ENCODE results near the gene NDFIP1. TPM values are rescaled to one million over a fixed set of nuclear protein-coding genes. Genes with fewer than 3 reads are reported as not detected.
"Not testable (repeated sequence)": the region's sequence is repeated elsewhere in the genome, so short reads cannot be mapped to it uniquely, and the experiment has no call there.

NDFIP1 gene
- total and polyA plus RNA-seq, 10 donors, result 14.2 to 111 (median 72.6) TPM

- no peaks in the 10 kb centered on the region for H3K9me3 ChIP-seq
- H3K27me3 ChIP-seq (replicated peaks in 1 of 7), result peaks cover 0 to 11% (median 0%) of the 10 kb centered on the region in 7 donors
- peak; percentile 23 for DNase-seq
- intact Hi-C loops (cut with DNase I; ENCODE audit: low total_unique reads), result no loop called here
- H3K4me1 ChIP-seq, result no peaks in the 10 kb centered on the region
- no peak for TF ChIP-seq POLR2AphosphoS5 (IDR thresholded peaks at IDR 0.05)
- TF ChIP-seq POLR2A (IDR thresholded peaks at IDR 0.05), result no peak
- no peak for TF ChIP-seq CTCF (IDR thresholded peaks at IDR 0.05 in 8 of 11, conservative IDR thresholded peaks at IDR 0.05 in 3 of 11)
- H3K4me3 ChIP-seq, result no peak overlapping the region
- WGBS, 5 donors, result 83 to 96% (median 87%) methylated on average over 8 of the region's 8 CpGs
- H3K27ac ChIP-seq, result no peak overlapping the region
- no peaks in the 10 kb centered on the region for H3K36me3 ChIP-seq
Observed at GRCh38 chr5:142183561-142183960, 75.0 kb downstream of the NDFIP1 start.

GRCh38 chr5:142184988-142185387 is 76.4 kb downstream of the NDFIP1 start:
- peaks cover 0 to 11% (median 0%) of the 10 kb centered on the region in 7 donors for H3K27me3 ChIP-seq (replicated peaks in 1 of 7)
- H3K36me3 ChIP-seq, result no peaks in the 10 kb centered on the region
- H3K4me1 ChIP-seq, result no peaks in the 10 kb centered on the region
- intact Hi-C loops (cut with DNase I; ENCODE audit: low total_unique reads), result no loop called here
- H3K27ac ChIP-seq, result peak overlapping the region in 1 of 8 donors; percentile 18
- H3K4me3 ChIP-seq, result no peak overlapping the region
- no peaks in the 10 kb centered on the region for H3K9me3 ChIP-seq
- peak; percentile 41 for DNase-seq
- WGBS, 5 donors, result 52 to 72% (median 65%) methylated on average over 9 of the region's 9 CpGs
- TF ChIP-seq CTCF (IDR thresholded peaks at IDR 0.05 in 8 of 11, conservative IDR thresholded peaks at IDR 0.05 in 3 of 11), result no peak
- no peak for TF ChIP-seq POLR2A (IDR thresholded peaks at IDR 0.05)
- no peak for TF ChIP-seq POLR2AphosphoS5 (IDR thresholded peaks at IDR 0.05)

DNA sequence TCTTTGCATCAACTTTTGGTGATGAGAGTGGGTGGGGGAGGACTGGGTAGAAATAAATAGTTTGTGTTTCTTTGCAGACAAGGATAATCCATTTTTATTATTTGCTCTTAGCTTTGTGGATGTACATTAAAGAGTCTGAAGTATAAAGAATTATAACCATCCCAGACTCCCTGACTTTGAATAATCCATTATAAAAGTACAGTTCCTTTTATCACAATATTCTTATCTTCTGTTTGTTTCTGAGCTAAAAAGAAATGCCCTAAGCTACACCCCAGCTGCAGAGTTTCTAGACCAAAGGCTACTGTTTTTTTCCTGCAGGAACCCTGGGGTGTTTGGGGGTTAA is 77.9 kb downstream of the NDFIP1 start:
- TF ChIP-seq POLR2AphosphoS5 (IDR thresholded peaks at IDR 0.05) (no peak), CTCF (IDR thresholded peaks at IDR 0.05 in 8 of 11, conservative IDR thresholded peaks at IDR 0.05 in 3 of 11) (no peak), POLR2A (IDR thresholded peaks at IDR 0.05) (no peak)
- no peak overlapping the region for H3K27ac ChIP-seq
- H3K27me3 ChIP-seq (replicated peaks in 1 of 7), result peaks cover 0 to 11% (median 0%) of the 10 kb centered on the region in 7 donors
- H3K9me3 ChIP-seq, result no peaks in the 10 kb centered on the region
- intact Hi-C loops (cut with DNase I; ENCODE audit: low total_unique reads), result no loop called here
- no peaks in the 10 kb centered on the region for H3K36me3 ChIP-seq
- no peaks in the 10 kb centered on the region for H3K4me1 ChIP-seq
- DNase-seq, result no peak
- no peak overlapping the region for H3K4me3 ChIP-seq

DNA sequence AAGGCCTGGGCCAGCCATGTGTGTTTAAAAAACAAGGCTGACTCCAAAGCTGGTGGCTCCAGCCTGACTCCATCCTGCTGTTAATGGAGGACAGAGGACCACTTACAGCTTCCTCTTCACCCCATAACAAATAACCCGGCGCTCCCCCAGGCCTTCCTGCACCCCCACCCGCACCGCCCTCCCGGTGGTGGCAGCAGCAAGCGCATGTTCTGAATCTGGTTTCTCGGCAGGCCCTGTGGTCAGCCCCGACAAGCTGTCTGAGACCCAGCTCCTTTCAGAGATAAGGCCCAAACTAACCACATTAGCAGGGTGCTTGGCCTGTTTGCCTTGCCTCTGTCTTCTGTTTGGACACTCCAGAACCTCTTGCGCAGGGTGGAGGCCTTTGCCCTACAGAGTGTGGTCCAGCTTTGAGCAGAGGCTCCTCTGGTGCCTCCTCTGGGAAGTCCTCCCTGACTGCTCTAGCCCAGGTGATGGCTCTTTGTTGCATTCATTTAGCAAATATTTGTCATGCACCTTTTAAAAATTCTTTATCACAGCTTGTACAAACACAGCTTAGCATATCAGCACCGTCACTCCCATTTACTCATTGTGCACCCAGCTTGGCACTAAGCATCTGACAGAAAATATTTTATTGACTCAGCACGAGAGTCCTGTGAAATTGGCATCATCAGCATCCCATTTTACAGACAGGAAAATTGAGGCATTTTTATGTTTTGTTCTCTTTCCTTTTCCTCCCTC is 78.4 kb downstream of the NDFIP1 start:
- Histone ChIP-seq H3K9me3 (no peaks in the 10 kb centered on the region), H3K27me3 (replicated peaks in 1 of 7) (peaks cover 0 to 11% (median 0%) of the 10 kb centered on the region in 7 donors), H3K36me3 (no peaks in the 10 kb centered on the region), H3K4me1 (peaks cover 0 to 1% (median 0%) of the 10 kb centered on the region in 6 donors), H3K27ac (no peak overlapping the region), H3K4me3 (no peak overlapping the region)
- 28 to 40% (median 34%) methylated on average over 11 of the region's 11 CpGs for WGBS, 5 donors
- no peak for DNase-seq
- TF ChIP-seq POLR2AphosphoS5 (IDR thresholded peaks at IDR 0.05), result no peak
- no peak for TF ChIP-seq POLR2A (IDR thresholded peaks at IDR 0.05)
- TF ChIP-seq CTCF (IDR thresholded peaks at IDR 0.05 in 8 of 11, conservative IDR thresholded peaks at IDR 0.05 in 3 of 11), result no peak
- intact Hi-C loops (cut with DNase I; ENCODE audit: low total_unique reads), result no loop called here

DNA sequence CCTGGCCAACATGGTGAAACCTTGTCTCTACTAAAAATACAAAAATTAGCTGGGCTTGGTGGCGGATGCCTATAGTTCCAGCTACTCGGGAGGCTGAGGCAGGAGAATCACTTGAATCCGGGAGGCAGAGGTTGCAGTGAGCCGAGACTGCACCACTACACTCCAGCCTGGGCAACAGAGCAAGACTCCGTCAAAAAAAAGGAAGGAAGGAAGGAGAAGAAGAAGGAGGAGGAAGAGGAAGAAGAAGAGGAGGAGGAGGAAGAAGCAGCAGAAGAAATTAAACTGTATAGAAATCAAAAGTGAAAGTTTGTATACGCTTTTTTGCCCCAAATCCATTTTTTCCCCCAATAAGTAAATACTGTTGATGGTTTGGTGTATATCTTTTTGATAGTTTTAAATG is 80.1 kb downstream of the NDFIP1 start:
- H3K4me3 ChIP-seq; intact Hi-C loops (cut with DNase I; ENCODE audit: low total_unique reads); H3K27ac ChIP-seq; H3K9me3 ChIP-seq; DNase-seq; H3K36me3 ChIP-seq: not testable (repeated sequence)
- Histone ChIP-seq H3K4me1 (peaks cover 0 to 10% (median 2%) of the 10 kb centered on the region in 6 donors), H3K27me3 (replicated peaks in 1 of 7) (peaks cover 0 to 11% (median 0%) of the 10 kb centered on the region in 7 donors)
- WGBS, 5 donors, result 74 to 84% (median 79%) methylated on average over 6 of the region's 6 CpGs

All from spleen (tissue), 11 donors.